WERI-Rb-1 (cell line): ENCODE data around the gene SAMD4B.
"Not testable (repeated sequence)": the region's sequence is repeated elsewhere in the genome, so short reads cannot be mapped to it uniquely, and the experiment has no call there.

Source experiments
- DNase-seq: peaks from one replicate; pipeline ENCODE4 v3.0.0-alpha.2; 2020
- H3K27ac ChIP-seq: fragments of 250-450 bp; sonication (Bioruptor Pico); 2 replicates; pipeline ENCODE4 v1.5.1; 2020; ENCODE audit warnings: mild to moderate bottlenecking, moderate library complexity
- H3K27me3 ChIP-seq: fragments of 250-450 bp; sonication (Bioruptor Pico); 2 replicates; pipeline ENCODE4 v1.5.1; 2021; ENCODE audit warnings: mild to moderate bottlenecking, low read depth, moderate library complexity; ENCODE audit not compliant: insufficient read depth, severe bottlenecking
- H3K36me3 ChIP-seq: fragments of 250-450 bp; sonication (Bioruptor Pico); 2 replicates; pipeline ENCODE4 v1.5.1; 2020; ENCODE audit warnings: mild to moderate bottlenecking, moderate library complexity
- H3K4me3 ChIP-seq: 2 replicates; pipeline ENCODE4 v1.5.1; 2011; ENCODE audit warnings: low read depth, mild to moderate bottlenecking, control low read depth, low read length
- H3K9me3 ChIP-seq: fragments of 250-450 bp; sonication (Bioruptor Pico); 2 replicates; pipeline ENCODE4 v1.5.1; 2021; ENCODE audit warnings: mild to moderate bottlenecking, moderate library complexity; ENCODE audit not compliant: severe bottlenecking
- TF ChIP-seq, protein P1 (sequence below): IDR thresholded peaks from 2 replicates; pipeline ENCODE4 v1.5.1; 2011; ENCODE audit warnings: low read depth, mild to moderate bottlenecking, control low read depth, inconsistent platforms, low read length

Gene SAMD4B

DNA sequence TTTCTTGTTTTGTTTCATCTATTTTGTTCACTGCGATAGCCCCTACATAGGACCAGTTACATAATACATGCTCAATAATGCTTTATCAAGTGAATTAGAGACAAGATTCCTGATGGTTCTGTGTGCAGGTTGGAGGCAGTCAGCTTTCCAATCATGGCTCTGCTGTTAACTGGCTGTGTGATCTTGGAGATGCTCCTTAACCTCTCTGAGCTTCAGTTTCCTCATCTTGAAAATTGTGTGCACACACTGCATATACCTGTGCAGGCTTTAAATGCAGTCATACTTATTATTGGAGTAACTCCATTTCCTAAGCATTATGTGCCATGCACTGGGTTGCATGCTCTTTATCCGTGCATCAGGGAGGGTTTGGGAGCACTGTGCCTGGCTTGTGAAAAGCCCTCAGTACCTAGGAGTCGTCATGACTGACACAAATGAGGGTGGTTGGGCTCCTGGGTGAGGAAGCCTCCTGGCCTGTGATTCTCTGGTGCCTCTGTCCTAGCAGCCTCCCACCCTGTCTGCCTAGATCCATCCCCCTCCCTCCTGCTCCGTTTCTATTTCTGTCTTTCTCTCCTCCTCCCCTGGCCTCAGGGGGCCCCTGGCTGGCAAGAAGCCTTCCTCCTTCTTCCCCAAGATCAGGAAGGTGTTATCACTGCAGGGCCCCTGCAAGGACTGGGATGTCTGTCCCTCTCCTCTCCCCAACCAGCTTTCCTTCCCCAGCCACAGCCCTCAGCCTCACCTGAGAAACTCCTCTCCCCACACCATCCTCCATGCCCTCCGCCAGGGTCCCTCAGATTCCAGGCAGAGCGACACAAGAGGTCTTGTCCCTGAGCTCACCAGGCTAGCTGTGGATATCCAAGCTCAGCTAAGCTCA, 37.3 kb upstream of the SAMD4B start:
- H3K36me3 ChIP-seq, result peaks cover 36% of the 10 kb centered on the region
- H3K27ac ChIP-seq, result no peak overlapping the region
- TF ChIP-seq, protein P1, sequence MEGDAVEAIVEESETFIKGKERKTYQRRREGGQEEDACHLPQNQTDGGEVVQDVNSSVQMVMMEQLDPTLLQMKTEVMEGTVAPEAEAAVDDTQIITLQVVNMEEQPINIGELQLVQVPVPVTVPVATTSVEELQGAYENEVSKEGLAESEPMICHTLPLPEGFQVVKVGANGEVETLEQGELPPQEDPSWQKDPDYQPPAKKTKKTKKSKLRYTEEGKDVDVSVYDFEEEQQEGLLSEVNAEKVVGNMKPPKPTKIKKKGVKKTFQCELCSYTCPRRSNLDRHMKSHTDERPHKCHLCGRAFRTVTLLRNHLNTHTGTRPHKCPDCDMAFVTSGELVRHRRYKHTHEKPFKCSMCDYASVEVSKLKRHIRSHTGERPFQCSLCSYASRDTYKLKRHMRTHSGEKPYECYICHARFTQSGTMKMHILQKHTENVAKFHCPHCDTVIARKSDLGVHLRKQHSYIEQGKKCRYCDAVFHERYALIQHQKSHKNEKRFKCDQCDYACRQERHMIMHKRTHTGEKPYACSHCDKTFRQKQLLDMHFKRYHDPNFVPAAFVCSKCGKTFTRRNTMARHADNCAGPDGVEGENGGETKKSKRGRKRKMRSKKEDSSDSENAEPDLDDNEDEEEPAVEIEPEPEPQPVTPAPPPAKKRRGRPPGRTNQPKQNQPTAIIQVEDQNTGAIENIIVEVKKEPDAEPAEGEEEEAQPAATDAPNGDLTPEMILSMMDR, result no peak

DNA sequence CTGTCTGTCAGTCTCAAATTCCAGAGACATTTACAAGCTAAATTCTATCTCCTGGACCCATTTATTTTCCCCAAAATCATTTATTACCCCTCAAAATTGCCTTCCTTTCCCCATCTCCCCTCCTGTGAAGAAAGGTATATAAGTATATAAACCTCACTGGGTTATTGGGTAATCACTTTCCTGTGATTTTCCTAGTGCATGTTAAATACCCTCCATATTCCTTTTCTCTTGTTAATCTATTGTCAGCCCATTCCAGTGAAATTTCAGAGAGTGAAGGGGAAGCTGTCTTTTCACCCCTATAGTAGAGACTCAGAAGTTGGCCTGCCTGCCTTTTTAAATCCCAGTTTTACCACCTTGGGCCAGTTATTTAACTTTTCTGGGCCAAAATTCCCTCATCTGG, 36.1 kb upstream of the SAMD4B start:
- no peak for DNase-seq
- Histone ChIP-seq H3K9me3 (no peaks in the 10 kb centered on the region), H3K27ac (no peak overlapping the region), H3K36me3 (peaks cover 48% of the 10 kb centered on the region), H3K4me3 (no peak overlapping the region), H3K27me3 (no peaks in the 10 kb centered on the region)
- TF ChIP-seq, protein P1, result no peak

More for the DNA sequence above, 37.3 kb upstream of the SAMD4B start:
- Histone ChIP-seq H3K9me3 (no peaks in the 10 kb centered on the region), H3K4me3 (no peak overlapping the region), H3K27me3 (no peaks in the 10 kb centered on the region)
- DNase-seq, result peak; percentile 54

DNA sequence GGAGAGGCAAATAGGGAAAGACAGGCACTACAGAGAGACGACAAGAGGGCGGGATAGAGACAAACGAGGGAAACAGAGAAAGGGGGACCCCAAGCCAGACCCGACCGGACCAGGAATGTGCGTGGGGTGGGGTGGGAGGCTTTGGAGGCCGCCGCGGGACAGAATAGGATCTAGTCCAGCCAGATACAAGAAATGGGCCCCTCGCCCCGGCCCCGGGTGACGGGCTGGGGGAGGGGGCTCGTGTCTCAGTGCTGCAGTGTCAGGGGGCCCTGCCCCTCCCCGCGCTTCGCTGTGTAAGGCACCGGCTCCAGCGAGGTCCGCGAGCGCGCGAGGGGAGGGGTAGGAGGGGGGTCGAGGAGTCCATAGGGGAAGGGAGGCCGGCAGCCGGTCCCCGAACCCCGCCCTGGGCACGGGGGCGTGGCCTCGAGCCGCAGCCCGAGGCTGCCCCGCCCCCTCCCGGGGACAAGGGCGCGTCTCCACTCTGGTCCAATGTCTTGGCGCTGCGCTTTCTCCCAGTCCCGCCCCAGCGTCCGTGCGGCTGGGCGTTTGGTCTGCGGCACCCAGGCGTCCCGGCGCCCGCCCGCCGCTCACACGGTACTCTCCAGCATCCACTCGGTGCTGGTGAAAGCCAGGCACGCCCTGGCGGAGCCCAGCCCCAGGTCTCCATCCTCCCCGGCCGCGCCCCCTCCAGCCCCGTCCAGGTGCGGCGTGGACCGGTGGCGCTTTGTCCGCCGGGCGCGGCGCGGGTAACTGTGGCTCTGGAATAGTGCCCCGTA, 35.0 kb upstream of the SAMD4B start:
- no peak overlapping the region for H3K4me3 ChIP-seq
- TF ChIP-seq, protein P1, result no peak
- H3K27me3 ChIP-seq, result no peaks in the 10 kb centered on the region
- no peak for DNase-seq
- no peaks in the 10 kb centered on the region for H3K9me3 ChIP-seq
- H3K36me3 ChIP-seq, result peaks cover 59% of the 10 kb centered on the region
- no peak overlapping the region for H3K27ac ChIP-seq

DNA sequence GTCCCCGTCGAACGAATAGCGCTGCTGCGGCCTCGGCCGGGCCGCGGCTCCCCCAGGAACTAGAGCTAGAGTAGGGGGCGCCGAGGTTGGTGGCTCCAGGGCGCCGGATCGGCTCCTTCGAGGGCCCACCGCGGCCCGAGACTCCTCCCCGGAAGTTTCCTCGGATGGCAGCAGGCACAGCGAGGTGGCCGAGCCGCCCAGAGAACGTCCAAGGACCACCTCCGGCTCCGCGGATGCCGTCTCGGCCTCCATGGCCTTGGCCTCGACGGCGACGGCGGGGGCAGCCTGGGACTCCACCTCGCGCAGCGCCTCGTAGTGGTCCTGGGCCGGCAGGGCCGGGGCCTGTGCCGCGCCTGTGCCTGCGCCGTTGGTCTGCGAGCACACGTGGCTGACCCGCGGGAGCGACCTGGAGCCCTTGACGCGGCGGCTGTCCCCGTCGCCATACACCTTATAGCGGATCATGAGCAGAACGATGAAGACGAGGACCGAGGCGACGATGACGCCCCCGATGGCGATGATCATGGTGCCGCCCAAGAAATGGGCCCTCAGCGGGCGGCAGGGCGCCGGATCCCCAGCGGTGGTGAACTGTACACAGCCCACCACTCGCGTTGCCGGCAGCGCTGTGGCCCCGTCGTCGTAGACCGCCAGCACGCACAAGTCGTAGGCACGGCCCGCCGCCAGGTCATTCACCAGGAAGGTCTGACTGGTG, 34.2 kb upstream of the SAMD4B start:
- peaks cover 67% of the 10 kb centered on the region for H3K36me3 ChIP-seq
- TF ChIP-seq, protein P1, result no peak
- no peaks in the 10 kb centered on the region for H3K9me3 ChIP-seq
- H3K27ac ChIP-seq, result no peak overlapping the region
- no peaks in the 10 kb centered on the region for H3K27me3 ChIP-seq
- DNase-seq, result no peak
- no peak overlapping the region for H3K4me3 ChIP-seq

DNA sequence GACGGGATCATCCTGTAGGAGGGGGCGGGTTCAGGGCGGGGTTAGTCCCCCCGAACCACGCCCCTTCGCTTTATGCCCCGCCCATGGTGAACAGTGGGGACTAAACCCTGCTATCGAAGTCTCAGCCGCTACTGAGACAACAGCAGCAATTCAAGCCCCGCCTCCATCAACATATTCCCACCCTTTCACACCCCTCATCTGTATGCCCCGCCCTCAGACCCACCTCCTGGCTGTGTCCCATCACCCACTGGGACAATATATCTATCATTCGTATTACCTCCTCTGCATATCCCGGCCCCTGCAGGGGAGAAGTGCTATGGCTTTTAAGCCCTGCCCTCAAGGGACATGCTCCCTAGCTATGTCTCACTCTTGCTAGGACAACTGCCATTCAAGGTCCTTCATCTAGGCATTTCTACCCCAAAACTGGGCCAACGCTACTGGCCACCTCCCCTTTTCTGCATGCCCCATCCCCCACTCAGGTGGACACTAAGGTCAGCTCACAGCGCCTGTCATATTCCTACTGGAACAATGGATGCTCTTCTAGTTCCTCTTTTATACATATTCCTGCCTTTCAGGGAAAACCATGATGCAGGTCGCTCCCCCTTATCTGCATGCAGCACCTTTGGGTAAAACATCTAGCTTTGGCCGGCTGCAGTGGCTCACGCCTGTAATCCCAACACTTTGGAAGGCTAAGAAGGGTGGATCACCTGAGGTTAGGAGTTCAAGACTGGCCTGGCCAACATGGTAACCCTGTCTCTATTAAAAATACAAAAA, 33.5 kb upstream of the SAMD4B start:
- peak; percentile 45 for DNase-seq
- H3K27ac ChIP-seq, result no peak overlapping the region
- no peaks in the 10 kb centered on the region for H3K9me3 ChIP-seq
- H3K27me3 ChIP-seq, result no peaks in the 10 kb centered on the region
- peaks cover 74% of the 10 kb centered on the region for H3K36me3 ChIP-seq
- TF ChIP-seq, protein P1, result no peak
- H3K4me3 ChIP-seq, result no peak overlapping the region

DNA sequence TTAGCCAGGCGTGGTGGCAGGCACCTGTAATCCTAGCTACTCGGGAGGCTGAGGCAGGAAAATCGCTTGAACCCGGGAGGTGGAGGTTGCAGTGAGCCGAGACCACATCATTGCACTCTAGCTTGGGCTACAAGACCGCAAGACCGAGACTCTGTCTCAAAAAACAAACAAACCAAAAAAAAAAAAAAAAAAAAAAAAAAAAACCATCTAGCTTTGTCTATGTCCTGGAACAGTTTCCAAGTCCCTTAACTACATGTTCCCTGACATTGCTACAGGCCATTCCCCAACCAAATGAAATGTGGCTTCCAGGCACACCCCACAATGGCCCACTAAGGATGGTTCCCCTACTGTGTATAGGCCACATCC, 32.9 kb upstream of the SAMD4B start:
- not testable (repeated sequence) for H3K27ac ChIP-seq, H3K27me3 ChIP-seq, H3K9me3 ChIP-seq, H3K4me3 ChIP-seq, DNase-seq
- peaks cover 80% of the 10 kb centered on the region for H3K36me3 ChIP-seq
